NCI-H1092 treated with DMSO at 0.1 percent for 48 hours (cell line): ENCODE measurements around the gene ADCY5.

Experiments used
- DNase-seq: peaks from one replicate; lab custom pipeline; 2025; lab: John Stamatoyannopoulos, UW

The ADCY5 gene

GRCh38 chr3:123286308-123287023 lies 162.4 kb downstream of the ADCY5 start:
- DNase-seq: peak; percentile 4

GRCh38 chr3:123285931-123286307 lies 163.0 kb downstream of the ADCY5 start:
- DNase-seq: no peak

GRCh38 chr3:123285479-123285878 lies 163.4 kb downstream of the ADCY5 start:
- DNase-seq: no peak

GRCh38 chr3:123285066-123285465 lies 163.8 kb downstream of the ADCY5 start:
- no peak for DNase-seq

GRCh38 chr3:123284399-123285010 lies 164.4 kb downstream of the ADCY5 start:
- DNase-seq: no peak

GRCh38 chr3:123283657-123284398 lies 165.1 kb downstream of the ADCY5 start:
- no peak for DNase-seq

GRCh38 chr3:123283074-123283473 lies 165.8 kb downstream of the ADCY5 start:
- no peak for DNase-seq

GRCh38 chr3:123282461-123282860 lies 166.4 kb downstream of the ADCY5 start:
- DNase-seq: no peak

- no peak for DNase-seq
Measured at GRCh38 chr3:123281929-123282328, 167.0 kb downstream of the ADCY5 start.

GRCh38 chr3:123281406-123281805 lies 167.5 kb downstream of the ADCY5 start:
- DNase-seq: no peak

GRCh38 chr3:123279121-123279520 lies 169.8 kb downstream of the ADCY5 start:
- DNase-seq: no peak

- DNase-seq: no peak
Measured at GRCh38 chr3:123278446-123278845, 170.4 kb downstream of the ADCY5 start.

GRCh38 chr3:123277106-123277505 lies 171.8 kb downstream of the ADCY5 start:
- no peak for DNase-seq

- no peak for DNase-seq
Measured at GRCh38 chr3:123276346-123277006, 172.4 kb downstream of the ADCY5 start.

GRCh38 chr3:123275691-123276090 lies 173.2 kb downstream of the ADCY5 start:
- no peak for DNase-seq

GRCh38 chr3:123272547-123272946 lies 176.3 kb downstream of the ADCY5 start:
- DNase-seq: no peak

- DNase-seq: no peak
Measured at GRCh38 chr3:123271466-123272159, 177.3 kb downstream of the ADCY5 start.

GRCh38 chr3:123270818-123271217 lies 178.1 kb downstream of the ADCY5 start:
- DNase-seq: no peak

- DNase-seq: no peak
Measured at GRCh38 chr3:123267821-123268220, 181.1 kb downstream of the ADCY5 start.

GRCh38 chr3:123263941-123264340 lies 184.9 kb downstream of the ADCY5 start:
- no peak for DNase-seq

- no peak for DNase-seq
Measured at GRCh38 chr3:123262868-123263267, 186.0 kb downstream of the ADCY5 start.

GRCh38 chr3:123262226-123262625 lies 186.7 kb downstream of the ADCY5 start:
- DNase-seq: no peak
